CD4-positive, alpha-beta T cell treated with Interleukin-17A for 1 hour (primary cell): ENCODE results near the gene ATG10.
"Not testable (repeated sequence)": the region's sequence is repeated elsewhere in the genome, so short reads cannot be mapped to it uniquely, and the experiment has no call there.

Source experiments
- DNase-seq: peaks from one replicate; pipeline ENCODE4 v3.0.0-alpha.2; 2020

The ATG10 gene

GRCh38 chr5:82058710-82059109 lies 86.9 kb downstream of the ATG10 start:
- no peak for DNase-seq

- DNase-seq = no peak
Measured at GRCh38 chr5:82066791-82067190, 95.0 kb downstream of the ATG10 start.

- not testable (repeated sequence) for DNase-seq
Measured at GRCh38 chr5:82068042-82068441, 96.2 kb downstream of the ATG10 start.

- DNase-seq = peak; percentile 13
Measured at GRCh38 chr5:82068723-82069122, 96.9 kb downstream of the ATG10 start.

GRCh38 chr5:82072138-82072537 lies 100.3 kb downstream of the ATG10 start:
- DNase-seq = no peak

- no peak for DNase-seq
Measured at GRCh38 chr5:82073179-82073578, 101.4 kb downstream of the ATG10 start.

GRCh38 chr5:82074950-82075349 lies 103.1 kb downstream of the ATG10 start:
- DNase-seq = no peak

- DNase-seq = no peak
Measured at GRCh38 chr5:82077496-82077895, 105.7 kb downstream of the ATG10 start.

- no peak for DNase-seq
Measured at GRCh38 chr5:82091617-82092016, 119.8 kb downstream of the ATG10 start.

- DNase-seq = no peak
Measured at GRCh38 chr5:82095536-82095935, 123.7 kb downstream of the ATG10 start.

GRCh38 chr5:82096249-82096648 lies 124.4 kb downstream of the ATG10 start:
- DNase-seq = no peak

GRCh38 chr5:82100303-82101077 lies 128.7 kb downstream of the ATG10 start:
- DNase-seq = no peak

GRCh38 chr5:82104872-82105271 lies 133.0 kb downstream of the ATG10 start:
- no peak for DNase-seq

GRCh38 chr5:82105457-82105856 lies 133.6 kb downstream of the ATG10 start:
- no peak for DNase-seq

GRCh38 chr5:82106207-82106606 lies 134.4 kb downstream of the ATG10 start:
- no peak for DNase-seq

GRCh38 chr5:82106756-82107155 lies 134.9 kb downstream of the ATG10 start:
- no peak for DNase-seq

- DNase-seq = no peak
Measured at GRCh38 chr5:82107267-82107666, 135.4 kb downstream of the ATG10 start.

- DNase-seq = no peak
Measured at GRCh38 chr5:82109013-82109412, 137.2 kb downstream of the ATG10 start.

GRCh38 chr5:82109915-82110314 lies 138.1 kb downstream of the ATG10 start:
- not testable (repeated sequence) for DNase-seq

- DNase-seq = no peak
Measured at GRCh38 chr5:82111191-82111590, 139.4 kb downstream of the ATG10 start.

- DNase-seq = no peak
Measured at GRCh38 chr5:82115858-82116257, 144.0 kb downstream of the ATG10 start.

- DNase-seq = no peak
Measured at GRCh38 chr5:82119889-82120288, 148.1 kb downstream of the ATG10 start.

- no peak for DNase-seq
Measured at GRCh38 chr5:82129723-82130285, 158.0 kb downstream of the ATG10 start.

GRCh38 chr5:82130602-82131001 lies 158.8 kb downstream of the ATG10 start:
- no peak for DNase-seq

- DNase-seq = no peak
Measured at GRCh38 chr5:82137205-82137604, 165.4 kb downstream of the ATG10 start.
